HG02852 (cell line): ENCODE results near the gene TSR1.

ENCODE experiments used
- ATAC-seq: cut with Tn5 transposase; IDR thresholded peaks from one replicate; pipeline ENCODE4 v1.9.1; 2021; ENCODE audit warnings: mild to moderate bottlenecking, moderate library complexity; ENCODE audit not compliant: unreplicated experiment

TSR1 gene

GRCh38 chr17:2336215-2336851, at the start of gene TSR1:
Gene TSR1, minus strand, starts transcription at chr17:2336457. Its CDS starts 30 bp downstream, at chr17:2336427.
- ATAC-seq: peak; percentile 77

GRCh38 chr17:2385240-2386210, 49.3 kb upstream of the TSR1 start:
- no peak for ATAC-seq

GRCh38 chr17:2384439-2385127, 48.3 kb upstream of the TSR1 start:
- ATAC-seq: no peak

- no peak for ATAC-seq
Measured at GRCh38 chr17:2383628-2384167, 47.4 kb upstream of the TSR1 start.

GRCh38 chr17:2380950-2381649, 44.8 kb upstream of the TSR1 start:
- ATAC-seq: no peak

GRCh38 chr17:2380226-2380922, 44.1 kb upstream of the TSR1 start:
- ATAC-seq: no peak

GRCh38 chr17:2379489-2380225, 43.4 kb upstream of the TSR1 start:
- no peak for ATAC-seq

GRCh38 chr17:2378905-2379304, 42.6 kb upstream of the TSR1 start:
- ATAC-seq: no peak

- no peak for ATAC-seq
Measured at GRCh38 chr17:2377659-2378058, 41.4 kb upstream of the TSR1 start.

- no peak for ATAC-seq
Measured at GRCh38 chr17:2376107-2376506, 39.9 kb upstream of the TSR1 start.

- ATAC-seq: no peak
Measured at GRCh38 chr17:2375406-2375805, 39.1 kb upstream of the TSR1 start.

GRCh38 chr17:2374549-2375285, 38.5 kb upstream of the TSR1 start:
- ATAC-seq: no peak

- ATAC-seq: no peak
Measured at GRCh38 chr17:2373179-2373578, 36.9 kb upstream of the TSR1 start.

GRCh38 chr17:2372681-2373080, 36.4 kb upstream of the TSR1 start:
- ATAC-seq: no peak

- ATAC-seq: no peak
Measured at GRCh38 chr17:2372180-2372579, 35.9 kb upstream of the TSR1 start.

- ATAC-seq: no peak
Measured at GRCh38 chr17:2371183-2372130, 35.2 kb upstream of the TSR1 start.

- no peak for ATAC-seq
Measured at GRCh38 chr17:2370211-2370589, 33.9 kb upstream of the TSR1 start.
